ENCODE measurements around the gene C12orf57. TPM values are rescaled to one million over a fixed set of nuclear protein-coding genes. Genes with fewer than 3 reads are reported as not detected.

Gene C12orf57
- total RNA-seq, 1 donor from 2014 or later, result 228 TPM

GRCh38 chr12:6963791-6964413, 20.1 kb downstream of the C12orf57 start:
- DNase-seq (ENCODE audit: low spot score), result no peak

GRCh38 chr12:6964605-6965025, 20.8 kb downstream of the C12orf57 start:
- no peak for DNase-seq (ENCODE audit: low spot score)

GRCh38 chr12:6965026-6965661, 21.3 kb downstream of the C12orf57 start:
- DNase-seq (ENCODE audit: low spot score), result peak; percentile 88

- no peak for DNase-seq (ENCODE audit: low spot score)
Observed at GRCh38 chr12:6965714-6966113, 21.9 kb downstream of the C12orf57 start.

DNA sequence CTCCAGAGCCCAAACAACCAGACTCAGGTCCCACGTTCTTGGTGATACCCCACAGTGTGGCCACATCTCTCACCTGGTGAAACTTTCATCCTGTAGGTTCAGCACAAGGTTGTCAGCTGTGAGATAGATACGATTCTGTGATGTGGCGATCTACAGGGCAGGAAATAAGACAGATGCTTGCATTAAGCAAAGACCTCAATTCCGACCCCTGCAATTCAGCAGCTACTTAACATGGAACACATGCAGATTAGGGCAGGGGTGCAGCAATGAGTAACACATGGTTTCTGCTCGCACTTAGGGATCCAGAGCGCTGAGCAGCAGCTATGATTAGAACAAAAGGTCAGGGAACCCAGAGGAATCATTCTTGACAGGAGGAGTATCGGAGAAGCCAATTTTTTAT, 22.5 kb downstream of the C12orf57 start:
- no peak for DNase-seq (ENCODE audit: low spot score)

DNA sequence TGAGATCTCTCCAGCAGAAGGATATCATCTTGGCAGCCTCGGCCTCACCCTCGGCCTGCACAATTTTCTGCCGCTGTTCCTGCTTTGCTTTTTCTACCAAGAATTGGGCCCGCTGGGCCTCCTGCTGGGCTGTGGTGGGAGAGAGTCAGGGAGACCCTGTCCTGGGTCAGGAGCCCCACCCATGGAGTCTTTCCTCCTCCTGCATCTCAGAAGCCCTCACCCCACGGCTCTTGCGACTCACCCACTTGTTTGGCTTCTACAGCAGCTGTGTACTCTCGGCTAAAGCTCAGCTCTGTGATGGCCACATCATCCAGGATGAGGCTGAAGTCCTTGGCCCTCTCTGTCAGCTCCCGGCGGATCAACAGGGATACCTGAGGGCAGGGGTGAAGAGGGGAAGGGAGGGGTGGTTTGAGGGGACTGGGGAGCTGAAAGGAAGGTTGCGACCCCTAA, 23.9 kb downstream of the C12orf57 start:
- DNase-seq (ENCODE audit: low spot score), result no peak

DNA sequence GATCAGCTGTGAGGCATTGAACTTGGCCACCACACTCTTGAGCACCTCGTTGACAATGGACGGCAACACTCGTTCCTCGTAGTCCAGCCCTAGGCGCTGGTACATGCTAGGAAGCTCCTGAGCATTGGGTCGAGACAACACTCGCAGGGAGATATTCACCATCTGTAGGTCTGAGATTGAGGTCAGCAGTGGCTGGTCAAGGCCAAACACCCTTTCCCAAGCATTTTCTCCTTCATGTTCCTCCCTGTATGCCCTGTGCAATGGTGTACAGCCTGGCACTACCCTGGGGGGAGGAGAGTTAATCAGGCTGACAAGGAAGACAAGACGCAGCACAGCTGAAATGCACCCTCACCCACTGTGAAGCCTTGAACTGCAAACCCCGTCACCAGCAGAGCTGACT, 24.6 kb downstream of the C12orf57 start:
- DNase-seq (ENCODE audit: low spot score), result no peak

DNA sequence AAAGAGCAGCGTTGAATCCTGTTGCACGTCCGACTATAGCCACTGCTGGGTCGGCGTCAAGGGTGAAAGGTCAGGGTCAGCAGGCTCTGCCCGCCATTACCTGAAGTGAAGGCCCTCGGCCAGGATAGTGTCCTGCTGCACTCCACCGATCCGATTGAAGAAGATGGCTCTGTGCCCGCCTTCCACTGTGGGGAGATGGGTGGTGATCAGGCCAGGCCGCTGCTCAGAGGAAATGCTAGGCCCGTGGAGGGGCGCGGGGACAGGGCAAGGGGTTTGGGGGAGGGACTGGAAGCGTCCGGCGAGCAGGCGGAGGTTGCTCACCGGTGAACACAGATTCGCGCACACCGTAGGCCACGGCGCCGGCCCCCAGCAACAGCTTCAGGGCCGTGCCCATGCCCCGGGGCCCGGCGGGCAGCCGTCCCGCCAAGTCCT, 26.3 kb downstream of the C12orf57 start:
- DNase-seq (ENCODE audit: low spot score), result no peak

- DNase-seq (ENCODE audit: low spot score), result no peak
Observed at GRCh38 chr12:6974180-6974579, 30.4 kb downstream of the C12orf57 start.

DNA sequence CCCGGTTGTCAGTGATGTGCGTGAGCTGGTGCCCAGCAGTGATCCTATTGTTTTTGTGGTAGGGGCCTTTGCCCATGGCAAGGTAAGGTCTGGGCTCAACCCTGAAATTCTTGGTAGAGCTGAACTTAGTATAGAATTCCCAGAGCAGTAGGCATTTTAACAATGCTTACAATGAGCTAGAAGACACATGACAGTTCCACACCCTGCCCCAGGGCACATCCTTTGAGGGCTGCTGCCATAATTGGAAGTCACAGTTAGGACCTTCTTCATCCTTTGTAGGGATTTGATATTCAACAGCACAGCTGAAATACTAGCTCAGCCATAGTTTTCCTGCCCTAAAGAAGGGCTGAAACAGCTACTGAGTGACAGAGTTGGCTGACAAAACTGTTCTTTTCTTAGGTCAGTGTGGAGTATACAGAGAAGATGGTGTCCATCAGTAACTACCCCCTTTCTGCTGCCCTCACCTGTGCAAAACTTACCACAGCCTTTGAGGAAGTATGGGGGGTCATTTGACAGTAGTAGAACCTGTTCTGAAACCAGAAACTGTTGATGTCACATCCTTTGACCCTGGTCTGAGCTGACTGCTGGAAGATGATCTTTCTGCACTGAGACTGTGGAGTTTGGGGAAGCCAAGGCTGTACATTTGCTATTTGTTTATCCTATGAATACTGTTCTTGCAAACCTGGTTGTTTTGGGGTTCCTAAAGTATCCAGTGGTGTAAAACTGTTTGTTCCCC, 31.6 kb downstream of the C12orf57 start:
- DNase-seq (ENCODE audit: low spot score), result no peak

- DNase-seq (ENCODE audit: low spot score), result no peak
Observed at GRCh38 chr12:6977653-6978052, 33.8 kb downstream of the C12orf57 start.

DNA sequence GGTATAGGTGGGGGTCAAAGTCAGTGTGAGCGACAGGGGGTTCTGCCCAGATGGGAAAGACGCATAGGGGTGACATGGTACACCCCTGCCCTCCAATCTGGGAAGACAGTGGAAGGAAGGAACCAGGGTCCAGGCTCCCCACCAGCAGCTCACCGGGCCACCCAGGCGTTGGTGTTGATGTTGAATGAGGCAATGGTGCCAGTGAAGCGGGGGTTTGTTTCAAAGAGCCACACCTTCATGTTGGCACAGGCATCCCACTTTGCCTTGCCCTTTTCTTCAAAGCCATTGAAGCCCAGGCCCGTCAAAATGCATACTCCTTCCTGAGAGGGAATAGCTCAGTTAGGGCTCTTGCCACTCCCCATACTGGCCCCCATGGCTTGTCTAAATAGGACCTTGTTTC, 34.4 kb downstream of the C12orf57 start:
- no peak for DNase-seq (ENCODE audit: low spot score)

GRCh38 chr12:6978611-6979011, 34.8 kb downstream of the C12orf57 start:
- no peak for DNase-seq (ENCODE audit: low spot score)

DNA sequence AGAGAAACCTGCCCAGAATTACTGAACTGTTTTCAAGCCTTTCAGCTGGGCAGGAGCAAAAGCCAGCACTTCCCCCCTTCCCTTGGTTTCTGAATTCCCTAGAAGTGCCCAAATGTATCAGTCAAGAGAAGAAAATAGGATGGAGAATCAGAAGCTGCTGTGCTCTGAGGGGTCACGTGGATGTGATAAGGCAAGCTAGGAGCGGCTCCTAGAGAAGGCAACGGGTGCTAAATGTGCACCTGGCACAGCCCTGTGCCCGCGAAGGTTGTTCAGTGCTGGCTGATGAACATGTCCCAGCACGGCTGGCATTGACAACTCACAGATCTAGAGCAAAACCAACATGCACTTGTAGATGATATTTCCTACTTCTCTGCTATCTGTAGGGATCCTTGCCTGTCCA, 35.2 kb downstream of the C12orf57 start:
- no peak for DNase-seq (ENCODE audit: low spot score)

GRCh38 chr12:6979453-6979852, 35.6 kb downstream of the C12orf57 start:
- DNase-seq (ENCODE audit: low spot score), result no peak

DNA sequence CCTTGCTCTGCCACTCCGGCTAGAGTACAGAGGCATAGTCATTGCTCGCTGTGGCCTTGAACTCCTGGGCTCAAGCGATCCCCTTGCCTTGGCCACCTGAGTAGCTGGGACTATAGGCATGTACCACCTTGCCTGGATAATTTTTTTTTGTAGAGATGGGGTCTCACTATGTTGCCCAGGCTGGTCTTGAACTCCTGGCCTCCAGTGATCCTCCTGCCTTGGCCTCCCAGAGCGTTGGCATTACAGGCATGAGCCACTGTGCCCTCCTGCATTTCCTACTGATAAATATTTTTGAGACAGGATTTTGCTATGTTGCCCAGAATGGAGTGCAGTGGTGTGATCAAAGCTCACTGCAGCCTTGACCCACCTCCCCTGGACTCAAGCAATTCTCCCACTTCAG, 36.3 kb downstream of the C12orf57 start:
- DNase-seq (ENCODE audit: low spot score), result no peak

DNA sequence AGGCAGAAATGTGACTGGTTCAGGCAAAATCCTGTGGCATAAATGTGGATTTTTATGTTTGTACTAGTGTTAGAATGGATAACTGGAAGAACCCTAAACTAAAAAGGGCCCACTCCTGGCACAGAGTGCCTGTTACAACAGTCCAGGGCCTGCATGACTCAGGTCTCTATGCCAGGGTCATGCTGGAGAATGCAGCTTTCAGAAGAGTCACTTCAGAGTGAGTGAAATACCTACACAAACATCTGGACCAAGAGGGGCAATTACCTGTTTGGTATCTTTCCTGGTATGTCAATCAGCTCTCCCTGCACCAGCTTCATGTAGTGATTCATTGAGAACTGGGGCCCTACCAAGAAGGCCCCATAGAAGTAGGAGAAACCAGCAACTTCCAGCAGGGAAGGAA, 36.9 kb downstream of the C12orf57 start:
- no peak for DNase-seq (ENCODE audit: low spot score)

- no peak for DNase-seq (ENCODE audit: low spot score)
Observed at GRCh38 chr12:6981152-6982052, 37.6 kb downstream of the C12orf57 start.

DNA sequence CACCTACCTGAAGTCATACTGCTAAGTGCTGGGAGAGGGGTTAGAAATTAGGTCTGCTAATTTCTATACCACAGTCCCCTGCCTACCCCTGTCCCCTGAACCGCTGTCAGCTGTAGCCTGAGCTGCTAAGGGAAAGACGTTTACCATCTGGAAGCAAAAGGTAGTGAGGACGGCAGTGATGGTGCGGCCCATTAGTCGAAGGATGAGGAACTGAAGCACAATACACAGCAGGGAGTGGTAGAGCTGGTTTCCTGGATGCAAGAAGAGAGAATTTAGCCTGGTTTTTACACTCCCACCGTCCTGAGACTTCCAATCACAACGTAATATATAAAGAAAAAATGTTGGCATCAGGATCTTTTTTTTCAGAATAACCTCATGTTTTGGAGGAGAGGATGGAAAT, 38.7 kb downstream of the C12orf57 start:
- DNase-seq (ENCODE audit: low spot score), result no peak

DNA sequence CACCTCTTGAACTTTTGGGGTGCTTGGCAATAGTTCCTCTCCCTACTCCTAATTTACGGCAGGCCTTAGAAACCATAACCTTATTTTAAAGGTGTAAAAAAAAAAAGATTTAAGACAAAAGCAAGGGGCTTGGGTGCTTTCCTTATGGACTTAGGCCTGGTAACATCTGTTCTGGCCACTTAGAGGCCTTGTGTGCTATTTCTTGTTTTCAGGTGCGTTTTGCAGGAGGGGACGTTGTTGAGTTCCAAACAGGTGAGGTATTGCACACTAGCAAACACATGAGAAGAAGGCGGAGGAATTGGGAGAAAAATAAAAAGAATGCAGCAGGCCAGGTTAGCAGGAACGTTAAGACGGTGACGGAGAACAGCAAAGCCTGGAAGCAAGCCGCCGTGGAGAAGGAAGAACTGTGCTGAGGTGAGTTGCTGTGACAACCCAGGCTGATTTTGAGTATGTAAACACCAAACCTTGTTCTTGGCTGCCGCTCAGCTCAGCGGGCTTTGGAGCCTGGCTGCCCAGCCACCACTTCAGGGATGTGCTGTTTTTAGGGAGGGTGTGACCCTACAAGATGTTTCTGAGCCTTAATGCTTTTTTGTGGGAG, 44.2 kb downstream of the C12orf57 start:
- peak; percentile 67 for DNase-seq (ENCODE audit: low spot score)
